GM13977 (cell line): ENCODE data around the gene ZBTB7C.

Source experiments
- DNase-seq: peaks from one replicate; pipeline ENCODE4 v3.0.0; 2012; ENCODE audit warnings: low spot score
- CTCF ChIP-seq: IDR thresholded peaks from 2 replicates; pipeline ENCODE4 v1.5.1; 2012; ENCODE audit warnings: mild to moderate bottlenecking, control low read depth; ENCODE audit not compliant: insufficient read depth; ENCODE audit errors: extremely low read depth, missing control alignments
- in situ Hi-C: fragments of 300-500 bp; cut with MboI; formaldehyde crosslinking; loops from one replicate; pipeline ENCODE4 v1.12.0; 2022; ENCODE audit warnings: low sequenced_read_pairs, low pct_unique_long_range_greater_than_20kb, mixed read lengths, inconsistent platforms; ENCODE audit not compliant: unreplicated experiment

The ZBTB7C gene

GRCh38 chr18:48160622-48161021 lies 248.6 kb downstream of the ZBTB7C start:
- in situ Hi-C loops, result no loop called here
- no peak for TF ChIP-seq CTCF
- no peak for DNase-seq

GRCh38 chr18:48159816-48160215 lies 249.4 kb downstream of the ZBTB7C start:
- no peak for DNase-seq
- no peak for TF ChIP-seq CTCF
- in situ Hi-C loops, result no loop called here

- in situ Hi-C loops, result no loop called here
- no peak for DNase-seq
- no peak for TF ChIP-seq CTCF
These were observed 250.5 kb downstream of the ZBTB7C start for GRCh38 chr18:48158721-48159120.

GRCh38 chr18:48157956-48158355 lies 251.2 kb downstream of the ZBTB7C start:
- in situ Hi-C loops, result no loop called here
- no peak for TF ChIP-seq CTCF
- DNase-seq, result no peak

GRCh38 chr18:48155856-48156255 lies 253.3 kb downstream of the ZBTB7C start:
- no peak for DNase-seq
- TF ChIP-seq CTCF, result no peak
- in situ Hi-C loops, result no loop called here

- DNase-seq, result no peak
- in situ Hi-C loops, result no loop called here
- no peak for TF ChIP-seq CTCF
These were observed 254.4 kb downstream of the ZBTB7C start for GRCh38 chr18:48154828-48155227.
